GM18517 (cell line): ENCODE measurements around the gene VEGFC.

Experiments used
- ATAC-seq: cut with Tn5 transposase; IDR thresholded peaks from one replicate; pipeline ENCODE4 v1.9.1; 2021; ENCODE audit warnings: mild to moderate bottlenecking, moderate library complexity; ENCODE audit not compliant: unreplicated experiment

The VEGFC gene, protein sequence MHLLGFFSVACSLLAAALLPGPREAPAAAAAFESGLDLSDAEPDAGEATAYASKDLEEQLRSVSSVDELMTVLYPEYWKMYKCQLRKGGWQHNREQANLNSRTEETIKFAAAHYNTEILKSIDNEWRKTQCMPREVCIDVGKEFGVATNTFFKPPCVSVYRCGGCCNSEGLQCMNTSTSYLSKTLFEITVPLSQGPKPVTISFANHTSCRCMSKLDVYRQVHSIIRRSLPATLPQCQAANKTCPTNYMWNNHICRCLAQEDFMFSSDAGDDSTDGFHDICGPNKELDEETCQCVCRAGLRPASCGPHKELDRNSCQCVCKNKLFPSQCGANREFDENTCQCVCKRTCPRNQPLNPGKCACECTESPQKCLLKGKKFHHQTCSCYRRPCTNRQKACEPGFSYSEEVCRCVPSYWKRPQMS

DNA sequence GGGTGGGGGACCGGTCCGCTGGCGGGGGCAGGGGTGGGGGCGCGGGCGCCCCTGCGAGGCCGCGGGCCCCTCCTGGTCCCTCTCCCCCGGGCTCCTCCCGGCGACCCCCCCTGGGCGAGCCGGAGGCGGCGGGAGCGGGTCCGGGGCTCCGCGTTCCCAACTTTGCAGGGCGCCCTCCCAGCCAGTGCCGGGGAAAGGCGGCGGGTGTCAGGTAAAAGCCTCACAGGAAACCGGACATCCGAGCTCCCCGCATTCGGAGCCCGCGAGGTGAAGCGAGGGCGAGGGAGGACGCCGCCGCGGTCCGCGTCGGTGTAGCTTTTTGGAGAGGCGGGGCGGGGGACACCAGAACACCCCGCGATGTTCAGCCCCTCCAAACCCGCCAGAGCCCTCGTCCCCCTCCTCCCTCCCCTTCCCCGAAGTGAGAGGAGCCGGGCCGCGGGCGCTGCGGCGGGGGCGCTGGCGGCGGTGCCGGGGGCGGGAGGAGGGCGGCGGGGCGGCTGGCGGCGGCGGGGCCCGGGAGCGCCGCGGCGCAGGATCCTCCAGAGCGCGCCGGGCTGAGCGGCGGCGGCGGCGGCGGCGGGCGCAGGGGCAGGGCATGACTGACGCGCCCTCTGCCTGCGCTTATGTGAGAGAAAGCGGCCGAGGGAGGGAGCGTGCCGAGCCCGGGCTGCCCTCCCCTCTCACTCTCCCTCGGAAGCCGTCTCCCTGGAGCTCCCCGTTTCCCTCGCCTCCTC lies at the start of gene VEGFC:
Gene VEGFC, minus strand, starts transcription at position 597 of the 734 bp plus-strand sequence. CDS start 611 bp downstream, outside the sequence.
- ATAC-seq: no peak

DNA sequence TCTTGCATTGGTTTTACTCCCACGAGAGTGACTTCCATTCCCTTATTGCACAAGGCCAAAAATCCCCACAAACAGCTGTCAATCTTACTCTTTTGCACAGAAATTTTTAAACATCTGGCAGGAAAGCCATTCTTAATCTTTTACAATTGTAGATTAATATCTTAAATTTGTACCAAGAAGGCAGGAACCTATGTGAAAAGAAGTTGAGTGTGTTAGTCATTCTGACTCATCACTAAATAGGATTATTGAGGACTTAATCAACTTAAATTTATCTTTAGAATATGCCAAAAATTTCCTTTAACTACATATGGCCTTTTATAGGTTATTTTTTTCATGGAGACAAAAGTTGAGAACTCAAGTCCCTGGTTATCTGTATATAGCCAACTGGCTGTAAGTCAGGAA lies 49.0 kb upstream of the VEGFC start:
- no peak for ATAC-seq

- ATAC-seq: no peak
These were observed 47.4 kb upstream of the VEGFC start for GRCh38 chr4:176840166-176840565.

DNA sequence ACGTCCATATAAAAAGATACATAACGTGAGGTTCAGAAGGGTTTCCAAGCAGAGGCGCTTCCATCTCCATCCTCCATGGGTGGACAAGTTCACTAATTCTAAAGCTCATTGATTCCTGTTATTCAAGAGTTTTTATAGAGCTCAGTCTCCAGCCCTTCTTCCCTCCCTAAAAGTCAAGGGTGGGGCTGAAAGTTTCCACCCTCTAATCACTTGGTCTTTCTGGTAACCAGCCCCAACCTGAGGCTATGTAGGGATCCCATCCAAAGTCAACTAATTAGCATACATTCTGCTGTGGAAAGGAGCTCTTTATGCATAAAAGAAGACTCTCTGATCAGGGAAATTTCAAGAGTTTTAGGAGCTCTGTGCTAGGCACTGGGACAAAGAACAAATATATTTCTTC lies 46.9 kb upstream of the VEGFC start:
- no peak for ATAC-seq

DNA sequence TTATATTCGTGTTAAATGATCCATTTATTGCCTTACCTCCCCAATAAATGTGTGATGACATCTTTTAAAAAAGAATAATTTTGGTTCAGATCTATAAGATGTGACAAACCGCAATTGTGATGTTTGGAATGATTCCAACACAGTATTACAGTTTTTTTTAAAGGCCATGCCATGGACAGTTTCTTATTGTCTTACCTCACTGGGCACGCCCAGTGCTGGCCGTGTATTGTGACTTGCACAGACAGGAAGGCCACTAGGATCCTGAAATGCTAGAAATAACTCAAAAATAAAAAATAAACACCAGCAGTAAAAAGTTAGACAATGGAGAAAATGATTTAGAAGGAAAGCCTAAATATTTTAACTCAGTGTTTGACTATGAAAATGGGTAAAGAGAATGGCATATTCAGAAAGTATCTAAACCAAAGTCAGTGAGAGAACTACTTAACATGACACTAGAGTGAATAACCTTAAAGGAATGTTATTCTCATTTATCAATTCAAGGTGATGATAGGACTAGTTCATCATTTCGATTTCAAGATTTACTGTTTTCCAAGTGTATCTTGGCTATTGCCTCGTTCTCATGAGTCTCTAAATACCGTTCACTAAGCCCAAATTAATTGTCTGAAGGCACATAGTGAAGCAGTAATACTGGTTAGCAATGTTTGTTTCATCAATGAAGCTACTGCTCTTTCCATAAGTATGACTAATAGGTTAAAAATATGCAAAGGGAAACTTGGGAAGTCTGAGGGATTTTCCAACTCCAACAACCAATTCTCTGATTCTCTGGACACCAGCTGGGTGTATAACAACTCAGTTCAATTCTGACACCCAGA lies 46.1 kb upstream of the VEGFC start:
- no peak for ATAC-seq

- no peak for ATAC-seq
These were observed 44.6 kb upstream of the VEGFC start for GRCh38 chr4:176837169-176837895.

DNA sequence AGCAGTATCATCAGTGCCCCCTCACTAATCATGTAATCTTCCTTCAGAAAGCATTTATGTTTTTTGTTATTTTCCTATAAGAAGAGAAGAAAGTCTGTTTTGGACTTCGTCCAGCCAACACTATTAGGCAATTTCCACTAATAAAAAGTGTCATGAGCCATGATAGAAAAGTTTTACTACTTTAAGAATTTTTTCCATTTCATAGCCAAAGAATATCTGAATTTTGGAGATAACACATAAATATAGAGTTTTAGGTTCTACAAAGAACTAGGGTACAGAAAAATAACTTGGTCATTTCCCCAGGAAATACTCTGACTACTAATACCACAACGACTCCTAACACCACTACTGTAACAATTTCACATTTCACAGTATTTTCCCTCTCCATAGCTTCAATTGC lies 41.8 kb upstream of the VEGFC start:
- no peak for ATAC-seq

- no peak for ATAC-seq
These were observed 40.9 kb upstream of the VEGFC start for GRCh38 chr4:176833400-176834175.

DNA sequence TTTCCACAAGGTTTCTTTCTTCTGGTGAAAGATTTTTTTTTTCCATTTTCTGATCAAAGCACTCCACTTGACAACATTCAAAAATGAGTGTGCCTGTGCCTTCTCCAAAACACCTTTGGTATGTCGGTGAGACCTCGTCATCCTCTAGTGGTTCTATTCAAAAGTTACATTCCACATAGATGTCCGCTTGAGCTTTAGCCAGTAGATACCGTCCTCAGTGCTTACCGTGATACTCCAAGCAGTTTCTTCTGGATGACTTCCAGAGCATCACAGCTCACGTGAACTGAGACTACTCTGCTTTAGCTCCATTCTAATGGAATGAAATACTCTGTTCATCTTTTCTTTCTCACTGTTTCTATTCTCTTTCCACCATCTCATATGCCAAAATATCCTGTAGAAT lies 38.2 kb upstream of the VEGFC start:
- ATAC-seq: no peak

GRCh38 chr4:176825586-176825985 lies 32.9 kb upstream of the VEGFC start:
- no peak for ATAC-seq

GRCh38 chr4:176824645-176825366 lies 32.1 kb upstream of the VEGFC start:
- no peak for ATAC-seq

DNA sequence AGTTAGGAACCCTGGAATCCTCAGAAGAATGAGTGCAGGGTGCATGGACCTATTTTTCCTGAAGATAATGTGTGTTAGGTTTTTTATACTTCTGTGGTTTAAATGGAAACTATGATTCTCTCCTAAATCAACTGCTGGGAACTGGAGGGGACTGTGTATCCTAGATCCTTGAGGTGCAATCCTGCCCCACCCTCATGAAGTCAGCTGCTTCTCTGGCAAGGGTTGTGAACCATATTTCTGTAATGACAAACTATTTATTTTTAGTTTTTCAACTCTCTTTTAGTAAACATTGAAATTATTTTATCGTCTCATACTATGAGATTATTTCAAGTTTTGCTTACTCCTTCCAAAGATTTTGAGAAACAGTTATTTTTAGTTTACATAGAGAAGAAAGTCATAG lies 25.8 kb upstream of the VEGFC start:
- ATAC-seq: no peak

DNA sequence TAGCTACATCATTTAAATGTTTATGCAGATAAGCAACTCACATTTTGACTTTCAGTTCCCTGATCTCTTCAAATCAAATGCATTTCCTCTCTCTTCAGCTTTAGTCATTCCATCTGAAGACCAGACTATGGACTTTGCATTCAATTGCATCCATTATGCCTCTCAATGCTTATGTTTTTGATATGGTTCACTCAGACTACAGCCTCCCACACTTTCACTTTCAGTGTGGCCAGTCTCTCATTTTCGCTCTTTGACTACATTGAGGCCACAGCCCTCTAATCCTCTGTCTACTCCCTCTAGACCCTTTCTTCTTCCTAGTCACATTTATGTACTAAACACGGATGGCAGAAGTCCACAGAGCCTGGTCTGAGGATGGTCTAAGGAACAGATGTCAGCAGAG lies 24.5 kb upstream of the VEGFC start:
- ATAC-seq: peak; percentile 87

GRCh38 chr4:176814770-176815169 lies 22.0 kb upstream of the VEGFC start:
- no peak for ATAC-seq

DNA sequence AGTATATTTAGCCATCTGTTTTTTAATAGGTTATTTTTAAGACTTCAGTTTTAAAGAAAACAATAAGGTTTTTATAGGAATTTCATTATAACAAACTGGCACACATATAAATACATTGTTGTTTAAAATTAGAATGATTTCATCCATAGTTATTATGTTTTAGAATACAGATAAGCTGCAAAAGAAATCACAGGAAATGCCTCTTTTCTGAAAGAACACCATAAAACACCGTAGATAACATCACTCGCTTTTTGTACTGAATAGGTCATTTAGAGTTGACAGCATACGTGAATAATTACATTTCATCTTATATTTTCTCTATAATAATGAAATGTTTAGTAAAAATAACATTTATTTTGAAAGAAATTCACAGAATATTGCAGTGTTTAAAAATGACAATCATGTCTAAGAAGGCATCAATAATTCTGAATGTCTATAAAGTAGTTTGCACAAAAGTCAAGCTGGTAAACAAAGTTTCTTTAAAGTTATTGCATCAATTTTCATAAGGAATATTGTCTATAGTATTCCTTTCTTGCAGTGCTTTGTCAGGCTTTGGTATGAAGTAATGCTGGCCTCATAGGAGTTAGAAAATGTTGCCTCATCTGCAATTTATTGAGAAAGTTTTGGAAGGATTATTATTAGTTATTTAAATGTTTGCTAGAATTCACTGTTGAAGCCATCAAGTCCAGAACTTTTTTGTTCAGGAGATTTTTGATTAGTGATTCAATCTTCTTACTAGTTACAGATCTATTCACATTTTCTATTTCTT lies 17.9 kb upstream of the VEGFC start:
- no peak for ATAC-seq

DNA sequence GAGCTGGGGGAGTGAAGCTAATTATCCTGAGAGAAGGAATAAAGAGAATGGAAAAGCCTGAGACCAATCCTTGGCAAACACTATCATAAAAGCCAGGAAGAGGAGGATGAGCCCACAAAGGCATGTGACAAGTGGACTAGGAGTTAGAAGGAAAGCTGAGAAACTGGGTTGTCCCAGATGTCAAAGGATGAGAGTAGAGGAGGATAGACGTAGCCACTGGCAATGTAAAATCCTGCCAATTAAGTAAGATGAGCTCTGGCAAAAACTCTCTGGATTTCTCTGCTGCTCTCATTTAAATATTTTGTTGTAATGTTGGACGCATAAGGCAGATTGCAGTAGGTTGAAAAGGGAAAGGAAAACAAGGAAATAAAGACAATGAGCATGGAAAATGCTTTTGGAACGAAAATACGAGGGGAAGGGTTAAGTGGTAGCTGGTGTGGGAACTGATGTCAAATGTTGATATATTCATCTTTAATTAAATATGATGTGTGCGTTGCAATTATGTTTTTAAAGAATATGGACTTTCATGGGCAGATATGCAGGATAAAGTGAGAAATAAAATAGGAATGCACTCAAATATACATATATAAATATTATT lies 14.2 kb upstream of the VEGFC start:
- no peak for ATAC-seq

DNA sequence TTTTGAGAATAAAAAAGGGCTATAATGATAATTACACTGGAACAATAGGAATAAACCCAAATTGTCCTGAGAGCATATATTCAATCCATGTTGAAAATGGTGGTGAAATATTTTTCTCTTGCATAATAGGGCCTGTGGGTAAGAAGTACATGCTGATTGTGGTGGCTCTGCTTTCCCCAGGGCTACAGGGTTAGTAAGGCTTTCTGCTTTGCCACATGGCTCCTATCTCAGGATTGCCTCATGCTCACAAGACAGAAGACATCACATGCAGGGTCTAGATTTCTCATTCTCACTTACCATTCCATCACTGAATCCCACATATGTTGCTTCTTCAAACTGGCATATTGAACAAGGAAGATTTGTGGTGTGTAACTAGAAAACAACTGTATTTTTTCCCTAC lies 12.4 kb upstream of the VEGFC start:
- no peak for ATAC-seq

DNA sequence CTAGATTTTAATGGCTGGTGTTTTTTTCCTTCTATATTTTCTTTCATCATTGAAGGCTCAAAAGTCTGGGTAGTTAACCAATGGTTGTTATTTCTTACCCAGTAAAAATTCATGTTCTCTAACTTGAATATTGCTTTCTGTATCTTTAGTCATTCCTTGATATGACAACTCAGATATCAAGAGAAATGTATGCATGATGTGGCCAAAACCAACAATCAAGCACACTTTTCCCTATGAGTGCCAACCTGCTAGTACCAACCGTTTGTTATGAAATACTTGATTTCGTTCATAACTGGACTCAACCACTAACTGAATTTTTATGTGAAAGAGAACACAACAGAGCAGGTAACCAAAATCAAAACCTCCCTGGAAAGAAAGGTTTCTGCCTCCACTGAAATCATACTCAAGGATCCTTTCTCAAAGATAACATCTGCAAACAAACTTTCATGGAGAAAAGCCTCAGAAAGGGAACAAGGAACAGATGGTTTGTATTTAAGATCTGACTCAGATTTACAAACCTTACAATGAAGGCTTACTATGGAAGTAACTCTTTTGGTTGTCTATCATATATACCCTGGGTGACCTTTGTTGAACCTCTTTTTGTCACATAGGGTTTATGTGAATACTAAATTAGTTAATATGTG lies 8.3 kb upstream of the VEGFC start:
- no peak for ATAC-seq
